MM.1S (cell line): ENCODE data around the gene MYH6.

ENCODE experiments used
- DNase-seq: peaks from one replicate; pipeline ENCODE4 v3.0.0-alpha.2; 2015
- H2AFZ ChIP-seq: fragments of 300-600 bp; sonication (generic); 2 replicates; pipeline ENCODE4 v1.6.0; 2016; ENCODE audit warnings: antibody characterized with exemption, low read length
- H3F3A ChIP-seq: fragments of 300-600 bp; sonication (generic); 2 replicates; pipeline ENCODE4 v1.6.1; 2016; ENCODE audit warnings: mild to moderate bottlenecking, antibody characterized with exemption, low read length, moderate library complexity, mixed read lengths; ENCODE audit not compliant: insufficient read depth
- H3K27ac ChIP-seq: fragments of 300-600 bp; sonication (generic); 2 replicates; pipeline ENCODE4 v1.5.1; 2016; ENCODE audit warnings: mild to moderate bottlenecking, low read length
- H3K27me3 ChIP-seq: fragments of 300-600 bp; sonication (generic); replicated peaks from 2 replicates; pipeline ENCODE4 v1.6.0; 2016; ENCODE audit warnings: low read length; ENCODE audit not compliant: insufficient read depth
- H3K36me3 ChIP-seq: fragments of 300-600 bp; sonication (generic); replicated peaks from 2 replicates; pipeline ENCODE4 v1.6.1; 2016; ENCODE audit warnings: mild to moderate bottlenecking, low read length, mixed read lengths; ENCODE audit not compliant: insufficient read depth
- H3K4me1 ChIP-seq: fragments of 300-600 bp; sonication (generic); 2 replicates; pipeline ENCODE4 v1.6.1; 2016; ENCODE audit warnings: low read length, mixed read lengths
- H3K4me2 ChIP-seq: fragments of 300-600 bp; sonication (generic); 2 replicates; pipeline ENCODE4 v1.6.0; 2016; ENCODE audit warnings: low read depth, low read length
- H3K4me3 ChIP-seq: fragments of 300-600 bp; sonication (generic); 2 replicates; pipeline ENCODE4 v1.5.1; 2016; ENCODE audit warnings: low read length, mixed read lengths
- H3K79me2 ChIP-seq: fragments of 300-600 bp; sonication (generic); 2 replicates; pipeline ENCODE4 v1.6.1; 2016; ENCODE audit warnings: mixed run types, low read length, mixed read lengths
- H3K9ac ChIP-seq: fragments of 300-600 bp; sonication (generic); 2 replicates; pipeline ENCODE4 v1.6.1; 2016; ENCODE audit warnings: low read length, mixed read lengths
- H3K9me2 ChIP-seq: fragments of 300-600 bp; sonication (generic); replicated peaks from 2 replicates; pipeline ENCODE4 v1.6.1; 2016; ENCODE audit warnings: mild to moderate bottlenecking, low read length, mixed read lengths; ENCODE audit not compliant: insufficient read depth
- H3K9me3 ChIP-seq: fragments of 300-600 bp; sonication (generic); replicated peaks from 2 replicates; pipeline ENCODE4 v1.6.1; 2016; ENCODE audit warnings: mild to moderate bottlenecking, low read length, mixed read lengths; ENCODE audit not compliant: insufficient read depth
- H4K20me1 ChIP-seq: fragments of 300-600 bp; sonication (generic); 2 replicates; pipeline ENCODE4 v1.6.1; 2016; ENCODE audit warnings: mild to moderate bottlenecking, low read length, moderate library complexity, mixed read lengths; ENCODE audit not compliant: insufficient read depth
- CTCF ChIP-seq: fragments of 300-600 bp; sonication (generic); IDR thresholded peaks from 2 replicates; pipeline ENCODE4 v1.5.1; 2016; ENCODE audit warnings: antibody characterized with exemption, low read length, mixed read lengths
- EZH2 ChIP-seq: fragments of 300-600 bp; sonication (generic); optimal IDR thresholded peaks from 2 replicates; pipeline ENCODE3; 2017; ENCODE audit warnings: low read depth, mild to moderate bottlenecking, antibody characterized with exemption, low read length, mixed read lengths
- EZH2phosphoT487 ChIP-seq: fragments of 300-600 bp; sonication (generic); IDR thresholded peaks from 2 replicates; pipeline ENCODE4 v1.6.1; 2018; ENCODE audit warnings: antibody characterized with exemption, low read length

MYH6 gene

GRCh38 chr14:23385642-23386265, 22.3 kb downstream of the MYH6 start:
- no peaks in the 10 kb centered on the region for H3K9me3 ChIP-seq
- no peak for TF ChIP-seq EZH2phosphoT487

GRCh38 chr14:23385244-23385641, 22.8 kb downstream of the MYH6 start:
- H3K4me1 ChIP-seq = no peaks in the 10 kb centered on the region
- H4K20me1 ChIP-seq = no peaks in the 10 kb centered on the region
- H2AFZ ChIP-seq = no peak overlapping the region
- H3K27me3 ChIP-seq = peaks cover 8% of the 10 kb centered on the region
- H3K9me3 ChIP-seq = no peaks in the 10 kb centered on the region
- no peak overlapping the region for H3K9ac ChIP-seq
- no peak overlapping the region for H3K27ac ChIP-seq
- no peak for DNase-seq
- no peak overlapping the region for H3K4me2 ChIP-seq
- H3K4me3 ChIP-seq = no peak overlapping the region
- no peaks in the 10 kb centered on the region for H3K79me2 ChIP-seq
- no peaks in the 10 kb centered on the region for H3K9me2 ChIP-seq
- no peaks in the 10 kb centered on the region for H3F3A ChIP-seq
- no peaks in the 10 kb centered on the region for H3K36me3 ChIP-seq
- TF ChIP-seq CTCF (no peak), EZH2phosphoT487 (no peak), EZH2 (no peak)

More at GRCh38 chr14:23385642-23386265, 22.3 kb downstream of the MYH6 start:
- peaks cover 13% of the 10 kb centered on the region for H3K27me3 ChIP-seq
- H3K36me3 ChIP-seq = no peaks in the 10 kb centered on the region
- H3F3A ChIP-seq = no peaks in the 10 kb centered on the region
- no peak overlapping the region for H3K9ac ChIP-seq
- no peaks in the 10 kb centered on the region for H3K79me2 ChIP-seq
- no peak overlapping the region for H2AFZ ChIP-seq
- no peak for DNase-seq
- no peak overlapping the region for H3K4me2 ChIP-seq
- H4K20me1 ChIP-seq = no peaks in the 10 kb centered on the region
- no peaks in the 10 kb centered on the region for H3K4me1 ChIP-seq
- H3K9me2 ChIP-seq = no peaks in the 10 kb centered on the region
- no peak overlapping the region for H3K27ac ChIP-seq
- H3K4me3 ChIP-seq = no peak overlapping the region

- H3K79me2 ChIP-seq = no peaks in the 10 kb centered on the region
- H3K36me3 ChIP-seq = no peaks in the 10 kb centered on the region
- no peaks in the 10 kb centered on the region for H3F3A ChIP-seq
- no peak overlapping the region for H3K9ac ChIP-seq
- no peaks in the 10 kb centered on the region for H3K9me2 ChIP-seq
- H3K27ac ChIP-seq = no peak overlapping the region
- no peaks in the 10 kb centered on the region for H3K4me1 ChIP-seq
- H3K9me3 ChIP-seq = no peaks in the 10 kb centered on the region
- TF ChIP-seq CTCF (no peak), EZH2 (no peak), EZH2phosphoT487 (no peak)
- no peak for DNase-seq
- no peak overlapping the region for H3K4me2 ChIP-seq
- H3K4me3 ChIP-seq = no peak overlapping the region
- peaks cover 8% of the 10 kb centered on the region for H3K27me3 ChIP-seq
- H4K20me1 ChIP-seq = no peaks in the 10 kb centered on the region
- H2AFZ ChIP-seq = no peak overlapping the region
These were observed 23.6 kb downstream of the MYH6 start for GRCh38 chr14:23384364-23385080.
